Anterior cingulate cortex (tissue), 58 donors: Measurements from ENCODE around the gene EMILIN1.
"Not testable (repeated sequence)": the region's sequence is repeated elsewhere in the genome, so short reads cannot be mapped to it uniquely, and the experiment has no call there.

Experiments used
- DNase-seq, 58 donors: peaks; one replicate each; lab custom pipeline; 2025; lab: John Stamatoyannopoulos, UW

EMILIN1 gene

DNA sequence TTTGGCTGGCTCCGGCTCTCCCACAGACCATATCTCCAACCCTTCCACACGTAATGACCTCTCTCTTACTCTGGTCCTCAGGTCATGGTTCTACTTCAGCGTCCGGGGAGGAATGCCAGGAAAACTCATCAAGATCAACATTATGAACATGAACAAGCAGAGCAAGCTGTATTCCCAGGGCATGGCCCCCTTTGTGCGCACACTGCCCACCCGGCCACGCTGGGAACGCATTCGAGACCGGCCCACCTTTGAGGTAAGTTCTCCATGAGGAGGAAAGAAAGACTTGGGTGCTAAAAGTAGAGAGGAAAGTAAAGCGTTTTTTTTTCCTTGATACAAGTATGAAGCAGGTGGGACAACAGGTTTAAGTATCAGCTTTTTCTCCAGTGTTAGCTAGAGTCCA is 25.1 kb upstream of the EMILIN1 start:
- no peak for DNase-seq

DNA sequence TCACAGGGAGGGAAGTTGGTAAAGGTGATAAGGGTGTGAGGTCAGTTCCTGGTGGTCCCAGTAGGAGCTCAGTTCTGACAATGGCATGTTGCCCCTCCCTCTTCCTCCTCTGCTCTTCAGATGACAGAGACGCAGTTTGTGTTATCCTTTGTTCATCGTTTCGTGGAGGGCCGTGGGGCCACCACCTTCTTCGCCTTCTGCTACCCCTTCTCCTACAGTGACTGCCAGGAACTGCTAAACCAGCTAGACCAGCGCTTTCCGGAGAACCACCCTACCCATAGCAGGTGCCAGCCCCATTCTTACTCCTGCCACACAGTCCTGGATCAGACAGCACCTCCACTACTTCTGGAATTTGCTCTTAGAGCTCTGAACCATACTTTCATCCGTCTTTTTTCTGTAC is 24.6 kb upstream of the EMILIN1 start:
- DNase-seq = no peak

DNA sequence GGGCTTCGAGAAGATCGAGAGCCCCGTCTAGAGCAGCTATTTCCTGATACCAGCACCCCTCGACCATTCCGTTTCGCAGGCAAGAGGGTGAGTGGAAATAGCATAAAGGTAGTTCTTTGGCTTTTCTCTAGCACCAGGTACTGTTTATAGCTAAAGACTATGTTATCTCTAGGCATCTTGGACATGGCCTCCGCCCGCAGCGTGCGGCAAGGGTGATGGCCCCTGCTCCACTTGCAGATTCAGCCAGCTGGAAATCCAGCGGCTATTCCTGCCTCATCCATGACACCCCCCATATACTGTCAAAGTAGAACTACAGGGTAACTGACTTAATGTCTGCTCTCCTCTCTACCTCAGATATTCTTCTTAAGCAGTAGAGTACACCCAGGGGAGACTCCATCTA is 23.7 kb upstream of the EMILIN1 start:
- no peak for DNase-seq

DNA sequence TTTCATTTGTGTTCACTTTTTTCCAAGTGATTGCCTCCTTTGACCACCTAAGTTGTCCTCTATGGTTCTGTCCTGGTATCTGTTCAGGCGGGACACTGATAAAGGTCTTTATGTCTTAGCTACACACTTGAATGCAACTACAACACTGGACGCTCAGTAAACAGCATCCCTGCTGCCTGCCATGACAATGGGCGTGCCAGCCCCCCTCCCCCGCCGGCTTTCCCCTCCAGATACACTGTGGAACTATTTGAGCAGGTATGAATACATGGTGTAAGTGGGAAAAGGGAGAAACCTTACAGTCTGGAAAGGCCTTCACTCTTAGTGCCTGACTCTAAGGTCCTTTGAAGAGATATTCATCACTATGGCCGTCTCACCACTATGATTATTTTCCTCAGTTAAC is 21.2 kb upstream of the EMILIN1 start:
- DNase-seq = no peak

DNA sequence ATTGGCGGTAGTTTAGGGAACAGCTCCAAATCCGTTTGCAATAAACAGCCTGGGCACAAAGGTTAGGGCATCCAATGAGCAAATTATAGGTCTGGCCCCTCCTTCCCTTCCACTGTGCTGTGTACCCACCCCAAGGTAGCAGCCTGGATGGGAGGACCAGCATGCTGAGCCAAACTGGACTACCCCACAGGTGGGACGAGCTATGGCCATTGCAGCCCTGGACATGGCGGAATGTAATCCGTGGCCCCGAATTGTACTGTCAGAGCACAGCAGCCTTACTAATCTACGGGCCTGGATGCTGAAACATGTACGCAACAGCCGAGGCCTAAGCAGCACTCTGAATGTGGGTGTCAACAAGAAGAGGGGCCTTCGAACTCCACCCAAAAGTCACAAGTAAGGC is 20.2 kb upstream of the EMILIN1 start:
- no peak for DNase-seq

DNA sequence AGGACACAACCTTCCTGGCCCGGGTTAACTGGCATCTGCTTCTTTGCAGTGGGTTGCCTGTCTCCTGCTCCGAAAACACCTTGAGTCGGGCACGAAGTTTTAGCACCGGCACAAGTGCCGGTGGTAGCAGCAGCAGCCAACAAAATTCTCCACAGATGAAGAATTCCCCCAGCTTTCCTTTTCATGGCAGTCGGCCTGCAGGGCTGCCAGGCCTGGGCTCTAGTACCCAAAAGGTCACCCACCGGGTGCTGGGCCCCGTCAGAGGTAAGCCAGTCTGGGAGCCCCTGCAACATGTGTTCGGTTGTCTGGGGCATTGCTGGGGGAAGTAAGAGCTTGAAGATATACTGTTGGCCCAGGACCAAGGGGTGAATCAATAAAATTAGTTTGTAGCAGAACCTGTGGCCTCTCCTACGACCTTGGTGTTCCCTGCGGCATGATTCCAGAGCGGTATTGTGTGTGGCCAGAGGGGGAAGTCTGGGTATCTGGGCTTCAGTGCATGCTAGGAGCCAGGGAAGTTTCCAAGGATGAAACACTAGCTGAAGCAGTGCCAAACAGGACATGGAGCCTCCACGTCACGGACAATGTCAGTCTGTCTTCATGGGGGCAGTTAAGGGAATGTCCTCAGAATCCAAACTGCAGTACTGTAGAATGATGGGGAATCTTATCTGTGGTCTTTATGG is 19.1 kb upstream of the EMILIN1 start:
- no peak for DNase-seq

DNA sequence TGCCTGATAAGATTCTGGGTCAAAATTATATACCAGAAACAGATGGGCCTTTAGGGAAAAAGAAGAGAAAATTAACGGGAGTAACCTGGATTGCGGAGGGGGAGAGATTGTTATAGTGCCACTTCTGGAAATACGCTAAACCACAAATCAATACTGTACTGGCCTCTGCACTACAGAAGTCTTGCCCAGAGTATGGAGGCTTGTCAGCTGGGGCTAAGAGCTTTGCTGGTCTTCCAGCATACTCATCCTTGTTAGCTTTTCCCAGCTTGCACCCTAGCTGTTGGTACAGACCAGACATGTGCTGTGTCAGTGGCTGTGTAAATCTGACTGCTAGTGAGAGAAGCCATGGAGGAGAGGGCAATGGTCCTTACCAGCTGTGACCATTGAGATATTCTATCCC is 18.1 kb upstream of the EMILIN1 start:
- DNase-seq = no peak

DNA sequence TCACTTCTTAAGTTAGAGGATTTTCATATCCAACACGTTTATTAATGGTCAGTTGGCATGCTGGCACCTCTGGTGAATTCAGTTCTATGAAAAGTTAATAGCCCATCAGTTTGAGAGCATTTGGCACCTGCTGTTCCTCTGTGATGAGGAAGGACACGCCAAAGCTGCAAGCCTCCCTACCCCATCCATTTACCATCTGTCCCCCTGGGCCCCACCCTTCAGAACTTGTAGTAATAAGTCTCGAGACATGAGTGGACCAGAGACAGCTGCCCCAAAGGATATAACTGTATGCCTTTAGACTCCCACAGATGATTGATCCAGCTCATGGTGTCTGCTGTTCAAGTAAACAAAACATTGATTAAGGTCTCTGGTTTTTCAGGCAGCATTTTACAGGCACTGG is 13.3 kb upstream of the EMILIN1 start:
- DNase-seq = no peak

DNA sequence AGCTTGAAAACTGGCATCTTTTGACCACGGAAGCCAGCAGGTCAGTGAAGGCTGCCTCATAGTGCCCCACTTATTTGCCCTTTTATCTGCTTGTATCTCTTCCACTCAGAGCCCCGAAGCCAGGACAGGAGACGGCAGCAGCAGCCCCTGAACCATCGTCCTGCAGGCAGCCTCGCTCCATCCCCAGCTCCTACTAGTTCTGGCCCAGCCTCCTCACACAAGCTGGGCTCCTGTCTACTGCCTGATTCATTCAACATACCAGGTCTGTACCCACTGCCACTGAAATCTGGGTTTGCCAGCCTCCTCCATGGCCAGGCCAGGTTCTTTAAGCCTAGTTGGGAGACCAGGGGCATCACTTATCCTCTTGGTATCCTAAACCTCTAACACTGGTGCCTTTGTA is 11.0 kb upstream of the EMILIN1 start:
- DNase-seq = no peak

DNA sequence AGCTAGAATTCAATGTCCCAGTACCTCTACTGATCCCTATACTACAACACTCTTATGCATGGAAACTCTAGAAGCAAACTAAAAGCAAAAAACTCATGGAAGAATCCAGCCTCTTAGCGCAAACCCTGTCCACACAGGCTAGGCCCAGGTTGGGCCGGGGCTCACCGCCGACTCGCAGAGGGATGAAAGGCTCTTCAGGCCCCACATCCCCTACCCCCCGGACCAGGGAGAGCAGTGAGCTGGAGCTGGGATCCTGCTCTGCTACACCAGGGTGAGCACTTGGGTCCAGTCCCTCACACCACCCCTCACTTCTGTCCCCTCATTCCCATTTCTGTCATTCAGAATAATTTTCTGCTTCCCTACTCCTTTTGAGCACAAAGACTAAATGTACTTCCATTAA is 9.0 kb upstream of the EMILIN1 start:
- DNase-seq = no peak

DNA sequence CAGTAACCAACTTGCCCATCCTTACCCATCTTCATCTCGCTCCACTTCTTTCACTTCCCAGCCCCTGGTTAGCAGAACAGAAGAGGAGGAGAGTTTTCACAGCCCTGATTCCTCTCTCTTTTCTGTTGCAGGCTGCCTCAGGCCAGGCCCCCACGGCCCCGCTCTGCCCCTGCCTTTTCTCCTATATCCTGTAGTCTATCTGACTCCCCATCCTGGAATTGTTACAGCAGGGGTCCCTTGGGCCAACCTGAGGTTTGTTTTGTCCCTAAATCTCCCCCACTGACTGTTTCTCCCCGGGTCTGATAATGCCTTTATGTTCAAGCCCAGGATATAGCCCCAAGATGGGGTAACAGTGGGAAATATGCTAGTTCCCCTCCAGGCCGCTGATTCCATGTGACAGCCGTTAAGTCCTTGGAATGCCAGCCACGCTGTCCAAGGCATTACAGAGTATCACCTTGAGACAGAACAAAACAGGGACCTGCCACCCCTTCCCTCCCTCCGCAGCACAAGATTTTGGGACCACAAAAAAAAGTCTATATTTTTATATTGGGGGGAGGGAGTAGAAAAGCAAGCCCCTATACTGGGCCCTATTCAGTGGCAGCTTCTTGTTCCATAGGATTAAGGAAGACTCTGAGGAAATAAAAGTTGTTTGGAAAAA is 8.3 kb upstream of the EMILIN1 start:
- no peak for DNase-seq

DNA sequence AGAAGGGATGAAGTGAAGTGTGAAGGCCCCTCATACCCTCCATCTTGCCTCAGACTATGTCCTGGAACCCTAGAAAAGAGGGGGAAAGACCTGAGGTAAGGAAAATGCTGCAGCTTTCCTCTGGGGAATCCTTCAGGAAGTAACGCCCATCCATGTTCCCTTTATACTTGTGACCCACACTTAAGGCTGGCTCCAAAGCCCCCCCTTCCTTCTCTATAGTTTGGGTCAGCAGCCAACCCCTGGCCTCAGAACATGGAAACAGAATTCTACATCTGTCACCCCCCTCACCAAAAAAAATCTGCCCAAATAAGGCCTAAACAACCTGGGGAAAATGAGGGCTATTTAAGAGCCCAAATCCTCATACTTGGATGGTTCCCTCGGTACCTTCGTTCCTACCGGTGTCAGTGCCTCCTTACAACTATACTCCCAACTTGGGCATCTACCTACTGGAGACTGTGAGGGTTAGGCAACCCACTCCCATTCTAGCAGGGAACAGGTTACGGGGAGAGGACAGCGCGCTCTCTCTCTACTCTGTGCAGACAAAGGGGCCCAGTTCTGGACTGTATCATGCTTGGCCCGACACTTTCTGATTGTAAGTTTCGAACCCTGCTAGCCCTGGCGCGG is 7.7 kb upstream of the EMILIN1 start:
- DNase-seq = no peak

DNA sequence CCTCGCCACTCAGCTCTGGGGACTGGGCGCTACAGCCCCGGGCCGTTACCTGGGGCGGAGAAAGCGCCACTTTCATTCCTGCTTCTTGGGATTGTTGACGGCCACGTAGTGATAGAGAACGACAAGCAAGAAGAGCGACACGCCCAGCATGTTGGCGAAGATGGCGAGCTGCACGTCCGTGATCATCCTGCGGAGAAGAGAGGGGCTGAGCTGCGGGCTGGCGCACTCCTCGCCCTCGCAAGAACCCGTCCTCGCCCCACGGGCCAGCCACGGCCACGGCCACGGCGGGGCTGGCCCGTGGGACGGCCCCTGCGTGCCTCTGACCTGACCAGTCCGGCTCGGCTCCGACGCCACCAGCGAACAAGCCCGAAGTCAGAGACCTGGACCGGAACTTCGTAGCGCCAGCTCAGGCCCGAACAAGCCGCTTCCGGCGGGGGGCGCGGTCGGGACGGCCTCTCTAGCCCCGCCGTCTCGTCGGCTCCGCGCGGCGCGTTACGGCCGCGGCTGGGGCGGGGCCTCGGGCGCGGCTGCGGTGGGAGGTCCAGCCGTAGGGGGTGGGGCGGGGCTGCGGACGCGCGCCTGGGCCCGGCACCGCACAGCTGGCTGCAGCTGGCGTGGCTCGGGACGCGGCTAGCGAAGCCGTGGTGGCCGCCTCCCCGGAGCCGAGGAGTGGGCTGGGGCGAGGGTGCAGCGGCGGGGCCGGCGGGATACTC is 7.0 kb upstream of the EMILIN1 start, which contains the start of gene OST4:
Gene OST4, minus strand, starts transcription at position 378 of the 713 bp plus-strand sequence.
- DNase-seq = peak; percentile 26 to 96 (median 92)

DNA sequence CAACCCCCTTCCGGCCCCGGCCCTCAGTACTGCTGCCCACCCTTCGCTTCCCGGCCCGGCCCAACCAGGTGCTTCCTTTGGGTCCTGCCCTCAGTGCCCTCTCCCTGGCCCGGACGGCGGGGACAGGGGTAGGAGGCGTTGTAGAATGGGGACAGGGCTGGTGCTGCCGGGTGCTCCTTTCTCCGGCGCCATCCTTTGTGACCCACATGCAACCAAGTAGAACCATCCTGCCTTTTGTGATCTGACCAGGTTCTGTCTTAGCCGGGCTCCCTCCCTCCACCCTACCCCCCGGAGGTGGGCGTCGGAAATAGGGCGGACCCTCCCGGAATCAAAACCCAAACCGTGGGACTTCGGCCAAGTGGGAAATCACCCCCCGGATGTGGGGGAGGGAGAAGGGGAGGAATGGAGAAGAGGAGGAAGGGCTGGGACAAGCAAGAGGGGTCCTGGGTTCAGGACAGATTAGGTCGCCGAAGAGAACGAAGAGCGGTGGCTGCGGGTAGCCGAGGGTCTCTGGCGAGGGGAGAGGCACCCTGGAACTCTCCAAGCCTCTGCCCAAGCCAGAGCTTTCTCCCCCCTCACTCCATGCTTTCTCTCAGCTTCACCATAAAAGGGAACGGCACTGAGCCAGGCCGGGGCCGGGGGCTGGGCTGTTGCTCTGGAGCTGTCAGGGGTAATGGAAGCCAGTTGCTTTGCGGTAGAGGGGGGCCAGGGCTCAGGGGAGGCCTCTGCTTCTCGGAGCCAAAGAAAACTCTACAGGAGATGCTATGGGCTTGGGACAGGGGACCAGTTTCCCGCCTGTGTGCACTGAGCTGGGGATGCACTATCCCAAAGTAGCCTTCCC is 6.2 kb upstream of the EMILIN1 start:
- peak in 32 of 58 donors; percentile 9 to 63 (median 39) for DNase-seq

DNA sequence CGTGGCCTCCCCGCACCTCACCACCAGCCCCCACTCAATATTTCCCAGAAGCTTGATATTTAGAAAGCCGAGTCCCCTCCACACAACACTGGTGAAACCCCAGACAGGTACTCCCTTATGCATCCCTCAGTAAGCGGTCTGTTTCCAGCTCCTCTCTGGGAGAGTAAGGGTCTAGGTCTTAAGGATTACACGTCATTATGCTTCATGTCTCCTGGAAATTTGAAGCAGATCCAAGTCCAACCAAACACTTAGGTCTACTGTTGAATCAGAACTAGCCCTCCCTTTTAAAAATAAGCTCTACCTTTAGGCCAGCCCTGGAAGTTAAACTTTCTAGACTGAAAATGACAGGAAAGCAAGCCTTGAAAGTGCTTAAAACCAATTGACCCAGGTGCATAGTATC is 5.5 kb upstream of the EMILIN1 start:
- DNase-seq = no peak

DNA sequence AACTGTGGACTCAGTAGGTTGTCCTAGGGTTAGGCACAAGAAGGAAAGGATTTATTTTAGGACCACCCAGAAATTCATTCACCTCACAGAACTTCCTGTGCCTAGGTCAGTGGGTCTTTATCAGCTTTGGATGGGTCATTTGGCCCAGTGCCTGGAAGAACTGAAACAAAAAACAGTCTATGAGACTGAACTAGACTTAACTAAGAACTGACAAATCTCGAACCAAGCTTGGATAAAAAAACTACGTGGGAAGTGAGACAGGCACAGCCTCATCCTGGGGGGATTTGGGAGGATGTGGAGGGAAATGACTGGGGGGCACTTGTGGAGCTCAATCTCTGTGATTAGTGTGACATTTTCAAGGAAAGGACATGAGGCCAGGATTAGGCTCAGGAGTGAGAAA is 4.6 kb upstream of the EMILIN1 start:
- no peak for DNase-seq

DNA sequence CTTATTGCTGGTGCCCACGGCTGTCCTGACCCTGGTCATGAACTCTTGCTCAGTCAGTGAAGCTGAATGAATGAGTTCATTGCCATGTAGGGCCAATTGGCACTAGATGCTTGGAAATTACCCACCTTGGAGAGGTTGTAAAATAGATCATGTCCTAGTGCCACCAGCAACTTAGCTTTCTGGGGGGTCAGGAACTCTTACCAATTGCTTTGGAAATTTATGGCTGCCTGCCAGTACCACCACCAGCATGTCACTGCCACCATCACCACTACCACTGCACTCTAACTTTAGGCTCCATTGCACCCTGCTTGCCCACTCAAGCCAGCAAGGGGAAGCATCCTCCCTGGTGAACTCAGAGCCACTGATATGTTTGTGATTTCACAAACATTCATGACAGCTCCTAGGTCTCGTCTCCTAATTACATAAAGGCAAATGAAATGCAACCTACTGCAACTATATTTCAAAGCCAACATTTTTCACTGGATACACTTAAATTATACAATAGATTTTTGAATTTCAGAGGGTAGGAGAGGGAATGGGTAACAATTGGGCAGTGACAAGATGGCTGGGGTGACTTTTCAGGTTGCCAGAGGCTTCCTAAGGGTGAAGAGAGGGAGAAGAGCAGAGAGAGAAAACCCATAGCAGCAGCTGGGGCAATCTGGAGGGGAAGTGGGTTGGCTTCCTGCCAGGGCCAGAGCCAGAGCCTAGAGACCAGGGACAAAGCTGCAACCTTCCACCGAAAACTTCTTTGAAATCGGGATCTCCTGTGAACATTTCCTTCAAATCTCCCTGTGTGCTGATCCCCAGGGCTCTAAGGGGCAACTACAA is 3.5 kb upstream of the EMILIN1 start:
- DNase-seq = peak in 4 of 58 donors; percentile 6 to 19 (median 13)

DNA sequence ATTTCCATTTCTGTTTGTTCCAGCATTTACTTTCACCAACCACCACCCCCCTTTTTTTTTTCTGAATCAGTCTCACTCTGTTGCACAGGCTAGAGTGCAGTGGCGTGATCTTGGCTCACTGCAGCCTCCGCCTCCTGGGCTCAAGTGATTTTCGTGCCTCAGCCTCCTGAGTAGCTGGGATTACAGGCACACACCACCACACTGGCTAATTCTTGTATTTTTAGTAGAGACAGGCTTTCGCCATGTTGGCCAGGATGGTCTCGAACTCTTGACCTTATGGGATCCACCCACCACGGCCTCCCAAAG is 2.9 kb upstream of the EMILIN1 start:
- DNase-seq = not testable (repeated sequence)

DNA sequence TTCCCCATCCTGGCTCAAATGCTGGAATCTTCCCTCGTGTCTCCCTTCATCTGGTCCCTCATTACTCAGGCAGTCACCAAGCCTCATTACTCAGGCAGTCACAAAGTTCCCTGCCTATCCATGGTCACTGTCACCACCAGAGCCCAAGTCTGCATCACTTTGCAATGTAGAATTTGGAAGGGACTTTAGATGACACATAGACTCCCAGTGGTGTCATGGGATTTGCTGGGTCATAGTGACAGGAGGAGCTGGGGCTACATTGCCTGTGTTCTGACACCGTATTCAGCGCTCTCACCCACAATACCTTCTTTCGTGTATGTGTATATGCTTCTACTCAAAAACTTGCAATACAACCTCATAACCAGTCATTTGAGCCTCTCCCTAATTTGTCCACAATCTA is 2.1 kb upstream of the EMILIN1 start:
- DNase-seq = no peak

DNA sequence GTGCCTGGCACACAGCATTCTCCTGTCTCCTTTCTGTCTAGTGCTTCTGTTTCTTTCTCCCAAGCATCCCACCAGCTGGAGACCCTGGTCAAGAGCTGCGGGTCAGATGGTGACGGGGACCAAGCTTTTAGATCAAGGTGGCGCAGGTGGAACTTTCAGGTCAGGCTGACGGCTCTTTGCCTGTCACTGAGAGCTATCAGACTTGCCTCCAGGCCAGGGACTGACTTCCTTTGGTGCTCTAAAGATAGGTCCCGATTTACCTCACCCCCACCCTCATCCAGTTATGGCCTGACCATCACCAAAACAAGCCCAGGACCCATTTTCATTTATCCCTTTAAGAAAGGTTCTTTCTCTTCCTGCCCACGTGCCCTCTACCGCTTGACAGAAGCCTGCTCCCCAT is 1.2 kb upstream of the EMILIN1 start:
- no peak for DNase-seq
